MM.1S (cell line): ENCODE results near the gene LRMDA.

Source experiments
- DNase-seq: peaks from one replicate; pipeline ENCODE4 v3.0.0-alpha.2; 2015
- H2AFZ ChIP-seq: fragments of 300-600 bp; sonication (generic); 2 replicates; pipeline ENCODE4 v1.6.0; 2016; ENCODE audit warnings: antibody characterized with exemption, low read length
- H3F3A ChIP-seq: fragments of 300-600 bp; sonication (generic); 2 replicates; pipeline ENCODE4 v1.6.1; 2016; ENCODE audit warnings: mild to moderate bottlenecking, antibody characterized with exemption, low read length, moderate library complexity, mixed read lengths; ENCODE audit not compliant: insufficient read depth
- H3K27ac ChIP-seq: fragments of 300-600 bp; sonication (generic); 2 replicates; pipeline ENCODE4 v1.5.1; 2016; ENCODE audit warnings: mild to moderate bottlenecking, low read length
- H3K27me3 ChIP-seq: fragments of 300-600 bp; sonication (generic); replicated peaks from 2 replicates; pipeline ENCODE4 v1.6.0; 2016; ENCODE audit warnings: low read length; ENCODE audit not compliant: insufficient read depth
- H3K36me3 ChIP-seq: fragments of 300-600 bp; sonication (generic); replicated peaks from 2 replicates; pipeline ENCODE4 v1.6.1; 2016; ENCODE audit warnings: mild to moderate bottlenecking, low read length, mixed read lengths; ENCODE audit not compliant: insufficient read depth
- H3K4me1 ChIP-seq: fragments of 300-600 bp; sonication (generic); 2 replicates; pipeline ENCODE4 v1.6.1; 2016; ENCODE audit warnings: low read length, mixed read lengths
- H3K4me2 ChIP-seq: fragments of 300-600 bp; sonication (generic); 2 replicates; pipeline ENCODE4 v1.6.0; 2016; ENCODE audit warnings: low read depth, low read length
- H3K4me3 ChIP-seq: fragments of 300-600 bp; sonication (generic); 2 replicates; pipeline ENCODE4 v1.5.1; 2016; ENCODE audit warnings: low read length, mixed read lengths
- H3K79me2 ChIP-seq: fragments of 300-600 bp; sonication (generic); 2 replicates; pipeline ENCODE4 v1.6.1; 2016; ENCODE audit warnings: mixed run types, low read length, mixed read lengths
- H3K9ac ChIP-seq: fragments of 300-600 bp; sonication (generic); 2 replicates; pipeline ENCODE4 v1.6.1; 2016; ENCODE audit warnings: low read length, mixed read lengths
- H3K9me2 ChIP-seq: fragments of 300-600 bp; sonication (generic); replicated peaks from 2 replicates; pipeline ENCODE4 v1.6.1; 2016; ENCODE audit warnings: mild to moderate bottlenecking, low read length, mixed read lengths; ENCODE audit not compliant: insufficient read depth
- H3K9me3 ChIP-seq: fragments of 300-600 bp; sonication (generic); replicated peaks from 2 replicates; pipeline ENCODE4 v1.6.1; 2016; ENCODE audit warnings: mild to moderate bottlenecking, low read length, mixed read lengths; ENCODE audit not compliant: insufficient read depth
- H4K20me1 ChIP-seq: fragments of 300-600 bp; sonication (generic); 2 replicates; pipeline ENCODE4 v1.6.1; 2016; ENCODE audit warnings: mild to moderate bottlenecking, low read length, moderate library complexity, mixed read lengths; ENCODE audit not compliant: insufficient read depth
- EZH2 ChIP-seq: fragments of 300-600 bp; sonication (generic); optimal IDR thresholded peaks from 2 replicates; pipeline ENCODE3; 2017; ENCODE audit warnings: low read depth, mild to moderate bottlenecking, antibody characterized with exemption, low read length, mixed read lengths
- EZH2phosphoT487 ChIP-seq: fragments of 300-600 bp; sonication (generic); IDR thresholded peaks from 2 replicates; pipeline ENCODE4 v1.6.1; 2018; ENCODE audit warnings: antibody characterized with exemption, low read length
- TF ChIP-seq, protein P1 (sequence below): fragments of 300-600 bp; sonication (generic); IDR thresholded peaks from 2 replicates; pipeline ENCODE4 v1.5.1; 2016; ENCODE audit warnings: antibody characterized with exemption, low read length, mixed read lengths

Gene LRMDA

DNA sequence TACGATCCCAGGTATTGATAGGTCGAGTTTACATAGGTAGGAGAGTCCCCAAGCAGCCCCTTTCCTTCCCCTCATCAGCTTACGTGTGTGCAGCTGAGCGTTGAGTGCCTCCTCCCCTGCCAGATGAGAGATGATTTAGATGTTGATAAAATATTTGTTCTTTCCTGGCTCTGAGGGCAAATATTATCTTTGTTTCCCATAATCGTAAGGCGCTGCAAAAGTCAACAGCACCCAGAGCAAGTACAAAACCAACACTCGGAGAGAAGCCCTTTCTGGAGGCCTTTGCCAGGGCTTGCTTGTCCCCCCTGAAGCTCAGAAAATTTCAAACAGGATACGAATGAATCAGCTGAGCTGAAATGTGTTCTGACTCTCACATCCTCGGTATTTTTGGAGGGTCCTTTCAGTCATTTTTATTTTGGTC, 683.2 kb downstream of the LRMDA start:
- H3K27ac ChIP-seq, result no peak overlapping the region
- no peaks in the 10 kb centered on the region for H3K4me1 ChIP-seq
- no peak for DNase-seq
- no peaks in the 10 kb centered on the region for H4K20me1 ChIP-seq
- H3K4me2 ChIP-seq, result no peak overlapping the region
- no peaks in the 10 kb centered on the region for H3K36me3 ChIP-seq
- no peaks in the 10 kb centered on the region for H3K79me2 ChIP-seq
- no peak overlapping the region for H3K4me3 ChIP-seq
- H3K9ac ChIP-seq, result no peak overlapping the region
- no peak overlapping the region for H2AFZ ChIP-seq
- H3K9me2 ChIP-seq, result no peaks in the 10 kb centered on the region
- no peaks in the 10 kb centered on the region for H3K27me3 ChIP-seq
- H3K9me3 ChIP-seq, result no peaks in the 10 kb centered on the region
- no peaks in the 10 kb centered on the region for H3F3A ChIP-seq
- TF ChIP-seq EZH2 (no peak), EZH2phosphoT487 (no peak)
- TF ChIP-seq, protein P1, sequence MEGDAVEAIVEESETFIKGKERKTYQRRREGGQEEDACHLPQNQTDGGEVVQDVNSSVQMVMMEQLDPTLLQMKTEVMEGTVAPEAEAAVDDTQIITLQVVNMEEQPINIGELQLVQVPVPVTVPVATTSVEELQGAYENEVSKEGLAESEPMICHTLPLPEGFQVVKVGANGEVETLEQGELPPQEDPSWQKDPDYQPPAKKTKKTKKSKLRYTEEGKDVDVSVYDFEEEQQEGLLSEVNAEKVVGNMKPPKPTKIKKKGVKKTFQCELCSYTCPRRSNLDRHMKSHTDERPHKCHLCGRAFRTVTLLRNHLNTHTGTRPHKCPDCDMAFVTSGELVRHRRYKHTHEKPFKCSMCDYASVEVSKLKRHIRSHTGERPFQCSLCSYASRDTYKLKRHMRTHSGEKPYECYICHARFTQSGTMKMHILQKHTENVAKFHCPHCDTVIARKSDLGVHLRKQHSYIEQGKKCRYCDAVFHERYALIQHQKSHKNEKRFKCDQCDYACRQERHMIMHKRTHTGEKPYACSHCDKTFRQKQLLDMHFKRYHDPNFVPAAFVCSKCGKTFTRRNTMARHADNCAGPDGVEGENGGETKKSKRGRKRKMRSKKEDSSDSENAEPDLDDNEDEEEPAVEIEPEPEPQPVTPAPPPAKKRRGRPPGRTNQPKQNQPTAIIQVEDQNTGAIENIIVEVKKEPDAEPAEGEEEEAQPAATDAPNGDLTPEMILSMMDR, result no peak

DNA sequence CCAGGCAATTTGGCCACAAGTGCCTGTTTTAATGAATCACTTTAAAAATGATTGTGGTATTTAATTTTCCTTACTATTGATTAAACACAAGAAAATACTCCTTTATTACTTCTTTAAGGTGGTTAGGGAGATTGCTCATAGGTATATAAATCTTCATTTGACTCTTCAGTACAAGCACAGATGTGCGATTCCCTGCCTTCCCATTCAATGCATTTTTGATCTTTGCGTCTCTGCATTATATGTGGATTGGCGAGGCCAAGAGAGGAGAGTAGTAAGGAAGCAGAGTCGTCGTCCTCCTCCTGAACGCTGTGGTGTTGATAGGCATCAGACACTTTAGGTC, 683.7 kb downstream of the LRMDA start:
- Histone ChIP-seq H3K27me3 (no peaks in the 10 kb centered on the region), H3K79me2 (no peaks in the 10 kb centered on the region), H2AFZ (no peak overlapping the region), H4K20me1 (no peaks in the 10 kb centered on the region), H3K9me3 (no peaks in the 10 kb centered on the region), H3K36me3 (no peaks in the 10 kb centered on the region), H3K4me2 (no peak overlapping the region), H3K27ac (no peak overlapping the region), H3K4me3 (no peak overlapping the region), H3K9ac (no peak overlapping the region), H3F3A (no peaks in the 10 kb centered on the region), H3K9me2 (no peaks in the 10 kb centered on the region), H3K4me1 (no peaks in the 10 kb centered on the region)
- TF ChIP-seq, protein P1, result no peak
- TF ChIP-seq EZH2, result no peak
- no peak for DNase-seq

DNA sequence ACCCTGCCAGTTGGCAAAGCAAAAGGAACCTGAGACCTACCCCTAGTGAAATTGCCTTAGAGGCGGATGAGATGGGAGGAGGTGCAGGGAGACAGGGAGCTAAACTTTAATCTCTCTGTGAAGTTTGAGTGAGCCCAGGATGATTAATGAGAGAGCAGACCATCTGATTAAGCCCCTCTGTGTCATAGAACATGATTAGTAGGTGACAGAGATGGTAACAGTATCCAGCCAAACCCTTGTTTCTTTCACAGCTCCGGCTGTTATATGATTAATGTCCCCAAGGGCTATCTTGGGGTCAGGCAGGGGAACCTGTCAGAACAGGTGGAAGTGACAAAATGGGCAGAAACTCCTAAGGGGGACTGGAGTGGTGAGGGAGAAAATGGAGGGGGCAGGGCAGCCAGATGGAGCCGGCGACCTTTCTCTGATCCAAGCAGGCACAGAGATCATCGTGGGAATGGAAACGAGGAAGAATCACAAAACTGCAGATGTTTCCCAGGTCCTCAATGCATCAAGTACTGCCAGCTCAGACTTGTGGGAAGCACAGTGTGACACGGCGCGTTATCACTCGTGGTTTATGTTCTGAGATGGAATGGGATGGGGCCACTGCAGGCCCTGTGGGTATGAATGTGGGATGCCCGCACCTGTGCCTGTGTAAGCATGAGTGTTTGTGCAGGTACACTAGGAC, 684.2 kb downstream of the LRMDA start:
- no peak for DNase-seq
- Histone ChIP-seq H3F3A (no peaks in the 10 kb centered on the region), H3K27ac (no peak overlapping the region), H3K79me2 (no peaks in the 10 kb centered on the region), H3K9me3 (no peaks in the 10 kb centered on the region), H2AFZ (no peak overlapping the region), H3K9ac (no peak overlapping the region), H3K9me2 (no peaks in the 10 kb centered on the region), H3K27me3 (no peaks in the 10 kb centered on the region), H3K4me1 (no peaks in the 10 kb centered on the region), H3K4me2 (no peak overlapping the region), H4K20me1 (no peaks in the 10 kb centered on the region), H3K36me3 (no peaks in the 10 kb centered on the region), H3K4me3 (no peak overlapping the region)
- TF ChIP-seq EZH2phosphoT487 (no peak), EZH2 (no peak)
- TF ChIP-seq, protein P1, result no peak
